K562 (cell line): ENCODE results near the gene FOXJ1. TPM values are rescaled to one million over a fixed set of nuclear protein-coding genes. Genes with fewer than 3 reads are reported as not detected.

Source experiments
- ATAC-seq: fragments of 200-7000 bp; cut with Tn5 transposase; 3 replicates; pipeline ENCODE4 v1.9.1; 2020; ENCODE audit warnings: moderate library complexity
- BruUV-seq: library from RNA; stranded (reverse); fragments of 400-500 nt; replicated peaks from 2 replicates; lab custom pipeline; 2021; lab: Mats Ljungman, UMichigan
- CTCF ChIA-PET: fragments of 300-600 bp; formaldehyde crosslinking; extraction: SDS; loops from one replicate; lab custom pipeline; 2021; ENCODE audit warnings: low intra/inter-chr PET ratio; lab: Yijun Ruan, JAX
- POLR2A ChIA-PET: fragments of 300-600, 350-650 bp; sonication (Branson Sonifier 250); formaldehyde crosslinking; extraction: SDS; loops from one replicate; lab custom pipeline; 2021; ENCODE audit warnings: antibody characterized with exemption, inconsistent platforms; lab: Yijun Ruan, JAX
- DNase-seq, 4 experiments: peaks; one replicate each; pipeline versions ENCODE4 v3.0.0 to v3.0.0-alpha.2; 2011 to 2018; ENCODE audit warnings: low spot score in 3 of 4, mixed read lengths in 3 of 4; ENCODE audit errors: extremely low read depth in 1 of 4
- FAIRE-seq: peaks from 2 replicates; lab custom pipeline; 2011; peaks lifted over from hg19 to GRCh38; lab: Jason Lieb, UNC
- H2AFZ ChIP-seq: 2 replicates; pipeline ENCODE4 v1.6.0; 2011; ENCODE audit warnings: low read depth, low read length, control low read depth, inconsistent platforms
- H3K27ac ChIP-seq: fragments of 200-600 bp; 3 replicates; pipeline ENCODE4 v1.8.0; 2011; ENCODE audit warnings: low read depth, mild to moderate bottlenecking, control low read depth, inconsistent platforms, low read length, moderate library complexity, mixed read lengths; ENCODE audit errors: extremely low read depth
- H3K27me3 ChIP-seq, 2 experiments: fragments of 300-600 bp in 1 of 2; 2 replicates in 1 of 2; 3 replicates in 1 of 2; pipeline versions ENCODE4 v1.6.0 to v1.8.0; 2011; ENCODE audit warnings: inconsistent platforms in 2 of 2, low read length in 2 of 2, mild to moderate bottlenecking in 1 of 2, mixed read lengths in 1 of 2, moderate library complexity in 1 of 2; ENCODE audit not compliant: control insufficient read depth in 2 of 2, insufficient read depth in 2 of 2
- H3K36me3 ChIP-seq: fragments of 300-600 bp; 3 replicates; pipeline ENCODE4 v1.8.0; 2011; ENCODE audit warnings: mild to moderate bottlenecking, low read length, inconsistent platforms; ENCODE audit not compliant: control insufficient read depth, insufficient read depth
- H3K4me1 ChIP-seq, 2 experiments: fragments of 200-600 bp in 1 of 2; replicated peaks in 1 of 2; 2 replicates in 1 of 2; 3 replicates in 1 of 2; pipeline versions ENCODE4 v1.5.1 to v1.8.0; 2011; ENCODE audit warnings: inconsistent platforms in 2 of 2, low read length in 2 of 2, mild to moderate bottlenecking in 1 of 2, mixed read lengths in 1 of 2, moderate library complexity in 1 of 2; ENCODE audit not compliant: control insufficient read depth in 2 of 2, insufficient read depth in 2 of 2
- H3K4me2 ChIP-seq: 2 replicates; pipeline ENCODE4 v1.6.1; 2011; ENCODE audit warnings: low read length, control low read depth, inconsistent platforms, mixed read lengths; ENCODE audit not compliant: insufficient read depth
- H3K4me3 ChIP-seq: fragments of 200-600 bp; sonication (generic), shearing (Covaris generic); 2 replicates; pipeline ENCODE4 v1.5.1; 2016; ENCODE audit warnings: control low read depth, inconsistent platforms
- H3K79me2 ChIP-seq: fragments of 200-600 bp; 3 replicates; pipeline ENCODE4 v1.8.0; 2011; ENCODE audit warnings: low read length, inconsistent platforms; ENCODE audit not compliant: control insufficient read depth, insufficient read depth
- H3K9ac ChIP-seq, 2 experiments: 2 replicates each; pipeline versions ENCODE4 v1.6.0 to v1.6.1; 2011; ENCODE audit warnings: low read depth in 2 of 2, low read length in 2 of 2, control low read depth in 1 of 2, inconsistent platforms in 1 of 2, mild to moderate bottlenecking in 1 of 2, mixed read lengths in 1 of 2; ENCODE audit not compliant: insufficient read depth in 1 of 2
- H3K9me1 ChIP-seq: one replicate; pipeline ENCODE4 v1.6.0; 2011; ENCODE audit warnings: inconsistent platforms, mild to moderate bottlenecking, low read length, moderate library complexity; ENCODE audit not compliant: control insufficient read depth, insufficient read depth
- H3K9me3 ChIP-seq: replicated peaks from 2 replicates; pipeline ENCODE4 v1.5.1; 2011; ENCODE audit warnings: low read depth, low read length, inconsistent platforms; ENCODE audit not compliant: control insufficient read depth, insufficient read depth
- H4K20me1 ChIP-seq: replicated peaks from 2 replicates; pipeline ENCODE4 v1.6.1; 2011; ENCODE audit warnings: low read length, inconsistent platforms, mixed read lengths; ENCODE audit not compliant: control insufficient read depth, insufficient read depth
- CBX8 ChIP-seq: fragments of 200-600 bp; sonication (generic); IDR thresholded peaks from 2 replicates; pipeline ENCODE4 v1.6.1; 2012; ENCODE audit warnings: borderline replicate concordance, mixed run types, low read depth, mild to moderate bottlenecking, moderate library complexity, mixed read lengths, low read length, control low read depth, inconsistent platforms; ENCODE audit not compliant: poor library complexity, severe bottlenecking; ENCODE audit errors: extremely low read depth
- CHD2 ChIP-seq: IDR thresholded peaks from 2 replicates; pipeline ENCODE4 v1.6.1; 2011; ENCODE audit warnings: low read depth, low read length
- E2F3 ChIP-seq: fragments of 250-450 bp; sonication (Bioruptor Pico); IDR thresholded peaks from 2 replicates; pipeline ENCODE4 v1.4.0; 2020; ENCODE audit warnings: mild to moderate bottlenecking
- FOXJ2 ChIP-seq: fragments of 200-800 bp; sonication (Bioruptor generic); IDR thresholded peaks from 2 replicates; pipeline ENCODE4 v1.6.1; 2016; ENCODE audit warnings: missing genetic modification characterization, missing compliant biosample characterization
- HOXB6 ChIP-seq: fragments of 250-450 bp; sonication (Bioruptor Pico); IDR thresholded peaks from 2 replicates; pipeline ENCODE4 v1.5.1; 2022; ENCODE audit warnings: mild to moderate bottlenecking, borderline replicate concordance
- RFX1 ChIP-seq: fragments of 450-650 bp; IDR thresholded peaks from 2 replicates; pipeline ENCODE4 v1.6.1; 2016; ENCODE audit warnings: mild to moderate bottlenecking, moderate library complexity
- TCFL5 ChIP-seq: fragments of 250-450 bp; sonication (Bioruptor Pico); conservative IDR thresholded peaks from 2 replicates; pipeline ENCODE4 v1.6.1; 2021; ENCODE audit warnings: mild to moderate bottlenecking, moderate library complexity, matching md5 sums
- ZNF431 ChIP-seq: sonication (generic); formaldehyde crosslinking; IDR thresholded peaks from 2 replicates; pipeline ENCODE4 v1.8.0; 2022; ENCODE audit warnings: mild to moderate bottlenecking, missing genetic modification reagents
- ZNF584 ChIP-seq: fragments of 200-800 bp; sonication (Bioruptor generic); IDR thresholded peaks from 2 replicates; pipeline ENCODE4 v1.6.1; 2016; ENCODE audit warnings: low read depth, mild to moderate bottlenecking, missing genetic modification characterization, missing compliant biosample characterization
- ZNF79 ChIP-seq: fragments of 250-450 bp; sonication (Bioruptor Pico); IDR thresholded peaks from 2 replicates; pipeline ENCODE4 v1.4.0; 2020; ENCODE audit warnings: low read depth, mild to moderate bottlenecking, moderate library complexity
- WGBS: fragments of 100-300 bp; shearing (Covaris generic); methylation state at CpG from one replicate; pipeline ENCODE4 v1.1.6; 2016; ENCODE audit warnings: low coverage, mixed read lengths; ENCODE audit not compliant: insufficient coverage; ENCODE audit errors: missing lambda C conversion rate; 5-methylcytosine and 5-hydroxymethylcytosine counted together
- in situ Hi-C: fragments of 300-500 bp; cut with MboI; formaldehyde crosslinking; loops from 4 replicates; pipeline ENCODE4 v1.15.0; 2018; ENCODE audit warnings: inconsistent platforms, mixed read lengths
- intact Hi-C: fragments of 100-400 bp; cut with micrococcal nuclease; formaldehyde crosslinking; loops from 2 replicates; pipeline ENCODE4 v1.14.2; 2022
- polyA plus RNA-seq, 8 experiments: library from polyadenylated mRNA; depleted of rRNA in 4 of 8; stranded (reverse) in 5 of 8; unstranded in 3 of 8; fragments of >200 nt; fragmentation: Nextera tagmentation in 2 of 8; fragmentation: Illumina TruSeq in 1 of 8; extraction: Ambion mirVana in 2 of 8; extraction: Trizol in 1 of 8; gene quantifications; 2 replicates each; pipeline versions ENCODE4 v1.2.1 to v1.2.3, GENCODE V29; 2011 to 2014; ENCODE audit warnings: inconsistent platforms in 1 of 8, missing spikeins in 1 of 8
- total RNA-seq, 7 experiments: library from RNA; depleted of rRNA in 6 of 7; stranded (reverse); fragments of >200 nt in 6 of 7; fragmentation: Illumina TruSeq in 2 of 7; extraction: Trizol in 2 of 7; gene quantifications; 2 replicates each; pipeline versions ENCODE4 v1.2.1 to v1.2.3, GENCODE V29; 2011 to 2021; ENCODE audit warnings: low replicate concordance in 1 of 7
- TF ChIP-seq, protein P1 (sequence below): fragments of 250-450 bp; sonication (Bioruptor Pico); IDR thresholded peaks from 2 replicates; pipeline ENCODE4 v1.8.0; 2022; ENCODE audit warnings: moderate library complexity, mild to moderate bottlenecking, inconsistent platforms
- TF ChIP-seq, protein P2 (sequence below): fragments of 250-450 bp; sonication (Bioruptor Pico); IDR thresholded peaks from 2 replicates; pipeline ENCODE4 v1.5.0; 2020; ENCODE audit warnings: mild to moderate bottlenecking
- TF ChIP-seq, protein P3 (sequence below): sonication (generic); formaldehyde crosslinking; IDR thresholded peaks from 2 replicates; pipeline ENCODE4 v1.8.1; 2023; ENCODE audit warnings: mild to moderate bottlenecking, missing genetic modification reagents

Gene FOXJ1
- total and polyA plus RNA-seq, 9 of the 15 experiments (the other 6 are each of a cell fraction or from before 2014, with no cell fraction given): 0.07 TPM; not detected in 8

DNA sequence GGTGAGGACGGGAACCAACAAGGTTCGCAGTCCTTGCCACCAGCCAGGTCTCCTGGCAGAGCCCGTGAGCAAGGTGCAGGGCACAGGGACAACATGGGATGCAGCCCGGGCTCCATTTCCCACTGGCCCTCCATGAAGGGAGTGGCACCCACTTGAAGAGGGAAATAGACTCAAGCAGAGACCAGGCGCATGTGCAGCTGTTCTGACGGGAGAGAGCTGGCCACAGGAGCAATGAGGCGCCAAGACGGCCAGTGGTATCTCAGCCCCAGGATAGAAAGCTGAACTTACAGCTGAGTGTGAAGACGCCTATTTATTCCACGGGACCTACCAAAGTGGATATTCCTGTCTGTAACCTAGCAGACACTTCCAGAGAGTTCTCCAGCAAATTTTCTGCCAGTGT is 8.2 kb upstream of the FOXJ1 start:
- DNase-seq: no peak
- Histone ChIP-seq H3K9ac (no peak overlapping the region), H3K4me1 (0 out of 5 replicates have a peak, but pooled peaks cover 0 to 3% of the 10 kb centered on the region in 2 experiments), H3K4me3 (no peak overlapping the region), H3K9me3 (no peaks in the 10 kb centered on the region), H3K4me2 (no peak overlapping the region), H4K20me1 (no peaks in the 10 kb centered on the region), H2AFZ (no peak overlapping the region), H3K79me2 (no peaks in the 10 kb centered on the region), H3K36me3 (peaks cover 50% of the 10 kb centered on the region; the same call in 2 of the 3 replicates), H3K9me1 (no peaks in the 10 kb centered on the region), H3K27ac (no peak overlapping the region), H3K27me3 (no peaks in the 10 kb centered on the region)
- 83% methylated on average over 10 of the region's 10 CpGs for WGBS
- TF ChIP-seq ZNF79 (CRISPR knock-in tag): no peak
- no peak for TF ChIP-seq CHD2
- no peak for TF ChIP-seq RFX1
- FAIRE-seq: no peak
- no TSS peak for BruUV-seq
- POLR2A ChIA-PET: interaction anchor here (1.1 kb wide), 1 partner anchor 125 kb away, joined by 3 read pairs; no protein-coding TSS in a partner anchor
- in situ Hi-C loops (no loop called here), intact Hi-C loops (no loop called here)
- no peak for ATAC-seq
- CTCF ChIA-PET: interaction anchor here (2.8 kb wide), 1 partner anchor 28 kb away, joined by 12 read pairs; no protein-coding TSS in a partner anchor

DNA sequence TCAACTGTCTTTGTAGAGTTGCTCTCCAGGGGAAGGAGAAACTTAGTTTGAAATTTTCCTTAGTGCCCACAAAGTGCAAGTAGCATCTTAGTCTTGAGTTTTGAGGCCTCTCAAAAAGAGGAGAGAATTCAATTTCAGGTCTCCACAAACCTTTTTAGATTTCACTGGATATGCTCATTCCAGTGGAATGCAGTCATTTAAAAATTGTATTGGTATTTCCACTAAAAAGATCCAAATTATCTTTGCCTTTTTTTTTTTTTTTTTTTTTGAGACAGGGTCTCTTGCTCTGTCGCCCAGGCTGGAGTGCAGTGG is 6.9 kb upstream of the FOXJ1 start:
- intact Hi-C loops (no loop called here), in situ Hi-C loops (no loop called here)
- no peak overlapping the region for H3K9ac ChIP-seq
- H3K79me2 ChIP-seq: no peaks in the 10 kb centered on the region
- no peak overlapping the region for H3K4me2 ChIP-seq
- no peaks in the 10 kb centered on the region for H3K9me3 ChIP-seq
- ChIA-PET POLR2A (no interaction called here), CTCF (interaction anchor here (0.7 to 2.8 kb wide), 2 partner anchors 26 to 1346 kb away, joined by 3 to 12 read pairs; no protein-coding TSS in a partner anchor)
- H4K20me1 ChIP-seq: peaks cover 3% of the 10 kb centered on the region; the same call in 1 of the 2 replicates
- H3K4me3 ChIP-seq: no peak overlapping the region
- no CpG with 5 or more reads among the region's 1 CpG for WGBS
- DNase-seq: no peak
- H3K27me3 ChIP-seq: no peaks in the 10 kb centered on the region
- no peak for ATAC-seq
- H3K36me3 ChIP-seq: peaks cover 38% of the 10 kb centered on the region; the same call in 2 of the 3 replicates
- no TSS peak for BruUV-seq
- FAIRE-seq: no peak
- H2AFZ ChIP-seq: no peak overlapping the region
- 0 out of 5 replicates have a peak, but pooled peaks cover 0 to 3% of the 10 kb centered on the region in 2 experiments for H3K4me1 ChIP-seq
- H3K9me1 ChIP-seq: no peaks in the 10 kb centered on the region
- no peak overlapping the region for H3K27ac ChIP-seq
- TF ChIP-seq ZNF431 (CRISPR knock-in tag) (no peak), E2F3 (CRISPR knock-in tag) (no peak), ZNF584 (CRISPR knock-in tag) (no peak), FOXJ2 (no peak), TCFL5 (CRISPR knock-in tag) (no peak), CBX8 (no peak), HOXB6 (CRISPR knock-in tag) (no peak)
- TF ChIP-seq, protein P1, sequence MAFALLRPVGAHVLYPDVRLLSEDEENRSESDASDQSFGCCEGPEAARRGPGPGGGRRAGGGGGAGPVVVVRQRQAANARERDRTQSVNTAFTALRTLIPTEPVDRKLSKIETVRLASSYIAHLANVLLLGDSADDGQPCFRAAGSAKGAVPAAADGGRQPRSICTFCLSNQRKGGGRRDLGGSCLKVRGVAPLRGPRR (CRISPR knock-in tag): no peak
- TF ChIP-seq, protein P2, sequence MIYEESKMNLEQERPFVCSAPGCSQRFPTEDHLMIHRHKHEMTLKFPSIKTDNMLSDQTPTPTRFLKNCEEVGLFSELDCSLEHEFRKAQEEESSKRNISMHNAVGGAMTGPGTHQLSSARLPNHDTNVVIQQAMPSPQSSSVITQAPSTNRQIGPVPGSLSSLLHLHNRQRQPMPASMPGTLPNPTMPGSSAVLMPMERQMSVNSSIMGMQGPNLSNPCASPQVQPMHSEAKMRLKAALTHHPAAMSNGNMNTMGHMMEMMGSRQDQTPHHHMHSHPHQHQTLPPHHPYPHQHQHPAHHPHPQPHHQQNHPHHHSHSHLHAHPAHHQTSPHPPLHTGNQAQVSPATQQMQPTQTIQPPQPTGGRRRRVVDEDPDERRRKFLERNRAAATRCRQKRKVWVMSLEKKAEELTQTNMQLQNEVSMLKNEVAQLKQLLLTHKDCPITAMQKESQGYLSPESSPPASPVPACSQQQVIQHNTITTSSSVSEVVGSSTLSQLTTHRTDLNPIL (CRISPR knock-in tag): no peak
- TF ChIP-seq, protein P3, sequence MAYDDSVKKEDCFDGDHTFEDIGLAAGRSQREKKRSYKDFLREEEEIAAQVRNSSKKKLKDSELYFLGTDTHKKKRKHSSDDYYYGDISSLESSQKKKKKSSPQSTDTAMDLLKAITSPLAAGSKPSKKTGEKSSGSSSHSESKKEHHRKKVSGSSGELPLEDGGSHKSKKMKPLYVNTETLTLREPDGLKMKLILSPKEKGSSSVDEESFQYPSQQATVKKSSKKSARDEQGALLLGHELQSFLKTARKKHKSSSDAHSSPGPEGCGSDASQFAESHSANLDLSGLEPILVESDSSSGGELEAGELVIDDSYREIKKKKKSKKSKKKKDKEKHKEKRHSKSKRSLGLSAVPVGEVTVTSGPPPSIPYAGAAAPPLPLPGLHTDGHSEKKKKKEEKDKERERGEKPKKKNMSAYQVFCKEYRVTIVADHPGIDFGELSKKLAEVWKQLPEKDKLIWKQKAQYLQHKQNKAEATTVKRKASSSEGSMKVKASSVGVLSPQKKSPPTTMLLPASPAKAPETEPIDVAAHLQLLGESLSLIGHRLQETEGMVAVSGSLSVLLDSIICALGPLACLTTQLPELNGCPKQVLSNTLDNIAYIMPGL (CRISPR knock-in tag): no peak
